Measurements from ENCODE around the gene USP28.

USP28 gene

DNA sequence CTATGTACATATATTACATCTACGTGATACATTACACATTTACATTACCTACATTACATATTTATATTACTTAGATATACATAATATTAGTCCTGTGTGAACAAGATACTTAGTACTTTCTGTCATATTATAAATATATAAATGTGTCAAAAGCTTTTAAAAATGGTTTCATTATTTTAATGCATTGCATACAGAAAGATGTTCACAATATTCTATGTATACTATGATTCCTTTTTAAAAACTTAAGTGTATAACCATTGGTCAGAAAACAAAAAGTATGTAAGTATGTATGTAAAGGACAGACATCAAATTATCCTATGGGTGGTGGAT is 101.2 kb downstream of the USP28 start:
- no peaks in the 10 kb centered on the region for H3K27me3 ChIP-seq (ENCODE audit: insufficient read depth, poor library complexity, severe bottlenecking)
- TF ChIP-seq GABPA (IDR thresholded peaks at IDR 0.05; ENCODE audit: low read depth), result no peak
- TF ChIP-seq CTCF (IDR thresholded peaks at IDR 0.05; ENCODE audit: insufficient read depth, low read length), result no peak
- no peak for TF ChIP-seq REST (IDR thresholded peaks at IDR 0.05; ENCODE audit: insufficient replicate concordance, low read depth)
- no peak for TF ChIP-seq SPI1 (IDR thresholded peaks at IDR 0.05; ENCODE audit: borderline replicate concordance, low read depth)
- no peak for TF ChIP-seq POLR2AphosphoS5 (IDR thresholded peaks at IDR 0.05; ENCODE audit: low read depth)
- H3K27ac ChIP-seq (replicated peaks), result peak overlapping the region; percentile 71
- no peak for DNase-seq (ENCODE audit: low read depth in 1 of 2, low spot score in 1 of 2)
- H3K4me3 ChIP-seq (replicated peaks; ENCODE audit: insufficient read depth, low read length), result peak overlapping the region; percentile 80

DNA sequence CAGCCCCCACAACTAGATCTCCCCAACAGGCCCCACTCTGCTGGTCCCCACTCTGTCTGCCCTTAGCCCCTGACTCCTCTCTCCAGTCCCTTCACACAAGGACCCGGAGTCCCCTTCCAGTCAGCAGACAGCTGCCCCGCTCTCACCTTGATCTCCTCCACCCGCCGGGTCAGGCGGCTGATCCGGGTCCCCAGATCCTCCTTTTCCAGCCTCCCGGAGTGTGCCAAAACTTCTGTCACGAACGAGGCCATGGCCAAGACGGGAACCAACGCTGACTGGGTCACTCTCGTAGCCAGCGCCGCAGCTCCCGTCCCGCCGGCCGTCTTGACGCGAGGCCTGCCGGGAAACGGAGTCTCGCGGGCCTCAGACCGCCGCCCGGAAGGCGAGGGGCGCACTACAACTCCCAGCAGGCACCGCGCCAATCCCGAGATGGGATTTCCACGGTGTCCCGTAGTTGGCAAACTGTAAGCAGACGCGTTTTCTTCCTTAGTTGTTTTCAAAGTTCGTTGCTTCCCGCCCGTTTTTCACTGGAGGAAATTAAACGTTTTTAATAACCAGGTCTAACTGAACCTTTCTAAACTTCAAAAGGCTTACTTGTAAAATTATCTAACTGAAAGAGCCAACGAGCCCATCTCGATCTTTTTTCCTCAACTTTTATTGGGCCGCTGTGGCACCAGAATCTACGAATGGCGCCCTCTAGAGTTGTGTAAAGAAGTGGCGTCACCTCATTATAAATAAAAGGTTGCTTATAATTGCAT is 101.8 kb downstream of the USP28 start, which contains the start of gene ZW10:
Gene ZW10, minus strand, starts transcription at position 277 of the 758 bp plus-strand sequence. Its CDS starts 26 bp downstream, at position 251.
- peak; percentile 46 for TF ChIP-seq CTCF (IDR thresholded peaks at IDR 0.05; ENCODE audit: insufficient read depth, low read length)
- TF ChIP-seq GABPA (IDR thresholded peaks at IDR 0.05; ENCODE audit: low read depth), result 0 out of 2 replicates have a peak, but pooled peaks have one; percentile 29
- TF ChIP-seq POLR2AphosphoS5 (IDR thresholded peaks at IDR 0.05; ENCODE audit: low read depth), result peak; percentile 68; the same call in 1 of the 2 replicates
- no peak for TF ChIP-seq SPI1 (IDR thresholded peaks at IDR 0.05; ENCODE audit: borderline replicate concordance, low read depth)
- no peak for TF ChIP-seq REST (IDR thresholded peaks at IDR 0.05; ENCODE audit: insufficient replicate concordance, low read depth)
- Histone ChIP-seq H3K27me3 (ENCODE audit: insufficient read depth, poor library complexity, severe bottlenecking) (no peaks in the 10 kb centered on the region), H3K4me3 (replicated peaks; ENCODE audit: insufficient read depth, low read length) (peak within 1 kb of the TSS; percentile 80), H3K27ac (replicated peaks) (peak within 1 kb of the TSS; percentile 71)
- peak; percentile 88 to 96 for DNase-seq (ENCODE audit: low read depth in 1 of 2, low spot score in 1 of 2)

- TF ChIP-seq GABPA (IDR thresholded peaks at IDR 0.05; ENCODE audit: low read depth), result no peak
- no peak for TF ChIP-seq REST (IDR thresholded peaks at IDR 0.05; ENCODE audit: insufficient replicate concordance, low read depth)
- no peak for TF ChIP-seq SPI1 (IDR thresholded peaks at IDR 0.05; ENCODE audit: borderline replicate concordance, low read depth)
- no peak for TF ChIP-seq CTCF (IDR thresholded peaks at IDR 0.05; ENCODE audit: insufficient read depth, low read length)
- TF ChIP-seq POLR2AphosphoS5 (IDR thresholded peaks at IDR 0.05; ENCODE audit: low read depth), result no peak
- DNase-seq (ENCODE audit: low read depth in 1 of 2, low spot score in 1 of 2), result peak in 1 of 2 experiments; percentile 11
- Histone ChIP-seq H3K27me3 (ENCODE audit: insufficient read depth, poor library complexity, severe bottlenecking) (no peaks in the 10 kb centered on the region), H3K27ac (replicated peaks) (peak overlapping the region; percentile 71), H3K4me3 (replicated peaks; ENCODE audit: insufficient read depth, low read length) (peak overlapping the region; percentile 80)
These were observed 102.3 kb downstream of the USP28 start for GRCh38 chr11:113773092-113773415.

Measured in HL-60 (cell line).